ENCODE results near the gene STX7.
"Not testable (repeated sequence)": the region's sequence is repeated elsewhere in the genome, so short reads cannot be mapped to it uniquely, and the experiment has no call there.

GRCh38 chr6:132534546-132534945, 21.6 kb upstream of the STX7 start:
- TF ChIP-seq CTCF (conservative IDR thresholded peaks at IDR 0.05; ENCODE audit: low read length); EZH2phosphoT487 (IDR thresholded peaks at IDR 0.05; ENCODE audit: borderline replicate concordance, low read depth, low read length): not testable (repeated sequence)

Data from OCI-LY7 (cell line).